ENCODE results near the gene P4HA2. TPM values are rescaled to one million over a fixed set of nuclear protein-coding genes. Genes with fewer than 3 reads are reported as not detected.

Gene P4HA2
- total RNA-seq, 4 donors from 2014 or later: 15.9 to 26.9 (median 22.8) TPM

DNA sequence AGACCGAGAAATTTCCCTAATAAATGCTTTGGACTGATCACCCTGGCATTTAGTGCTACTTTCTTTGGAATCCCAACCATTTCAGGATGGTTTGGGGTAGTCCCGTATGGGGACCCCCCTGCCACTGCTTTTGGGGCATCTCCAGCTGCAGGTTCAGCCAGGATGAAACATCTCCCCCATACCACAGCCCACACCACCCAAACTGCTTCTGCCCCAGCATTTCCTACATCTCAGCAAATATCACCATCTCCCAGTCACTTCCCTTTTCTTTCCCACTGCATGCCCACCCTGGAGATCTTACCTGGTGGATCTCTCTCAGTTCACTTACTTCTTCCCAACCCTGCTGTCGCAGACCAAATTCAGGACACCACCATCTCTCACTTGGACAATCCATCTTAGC is 4.8 kb upstream of the P4HA2 start:
- TF ChIP-seq EP300 (IDR thresholded peaks at IDR 0.05) (no peak), POLR2A (IDR thresholded peaks at IDR 0.05) (no peak)
- TF ChIP-seq, protein P1, sequence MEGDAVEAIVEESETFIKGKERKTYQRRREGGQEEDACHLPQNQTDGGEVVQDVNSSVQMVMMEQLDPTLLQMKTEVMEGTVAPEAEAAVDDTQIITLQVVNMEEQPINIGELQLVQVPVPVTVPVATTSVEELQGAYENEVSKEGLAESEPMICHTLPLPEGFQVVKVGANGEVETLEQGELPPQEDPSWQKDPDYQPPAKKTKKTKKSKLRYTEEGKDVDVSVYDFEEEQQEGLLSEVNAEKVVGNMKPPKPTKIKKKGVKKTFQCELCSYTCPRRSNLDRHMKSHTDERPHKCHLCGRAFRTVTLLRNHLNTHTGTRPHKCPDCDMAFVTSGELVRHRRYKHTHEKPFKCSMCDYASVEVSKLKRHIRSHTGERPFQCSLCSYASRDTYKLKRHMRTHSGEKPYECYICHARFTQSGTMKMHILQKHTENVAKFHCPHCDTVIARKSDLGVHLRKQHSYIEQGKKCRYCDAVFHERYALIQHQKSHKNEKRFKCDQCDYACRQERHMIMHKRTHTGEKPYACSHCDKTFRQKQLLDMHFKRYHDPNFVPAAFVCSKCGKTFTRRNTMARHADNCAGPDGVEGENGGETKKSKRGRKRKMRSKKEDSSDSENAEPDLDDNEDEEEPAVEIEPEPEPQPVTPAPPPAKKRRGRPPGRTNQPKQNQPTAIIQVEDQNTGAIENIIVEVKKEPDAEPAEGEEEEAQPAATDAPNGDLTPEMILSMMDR (IDR thresholded peaks at IDR 0.05): no peak
- Histone ChIP-seq H3K4me3 (no peak overlapping the region), H3K36me3 (no peaks in the 10 kb centered on the region), H3K27ac (no peak overlapping the region), H3K9me3 (no peaks in the 10 kb centered on the region), H3K4me1 (peaks cover 0 to 9% (median 2%) of the 10 kb centered on the region in 4 donors), H3K27me3 (no peaks in the 10 kb centered on the region)
- WGBS, 2 donors: 80 to 81% methylated on average over 3 of the region's 3 CpGs
- DNase-seq (ENCODE audit: low spot score in 2 of 2): no peak

DNA sequence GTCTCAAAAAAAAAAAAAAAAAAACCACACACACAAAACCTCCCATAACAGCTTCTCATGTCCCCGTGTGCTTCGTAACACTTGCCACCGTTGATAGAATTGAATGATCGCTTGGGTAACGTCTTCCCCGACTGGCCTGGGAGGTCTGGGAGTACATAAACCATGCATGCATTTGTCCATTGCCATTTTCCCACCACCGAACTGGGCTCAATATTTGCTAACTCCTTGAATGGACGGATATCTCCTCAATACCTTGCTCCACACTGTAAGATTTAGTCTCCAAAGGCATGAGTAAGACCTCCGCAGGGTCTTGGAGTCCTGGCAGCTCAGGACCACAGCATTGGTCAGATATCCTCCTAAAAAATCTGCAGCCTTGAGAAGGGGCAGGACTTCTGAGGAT is 3.2 kb upstream of the P4HA2 start:
- H3K4me3 ChIP-seq: no peak overlapping the region
- WGBS, 2 donors: 92% methylated on average over 9 of the region's 9 CpGs
- H3K27me3 ChIP-seq: no peaks in the 10 kb centered on the region
- H3K4me1 ChIP-seq: peaks cover 0 to 23% (median 6%) of the 10 kb centered on the region in 4 donors
- no peaks in the 10 kb centered on the region for H3K9me3 ChIP-seq
- no peaks in the 10 kb centered on the region for H3K36me3 ChIP-seq
- no peak for TF ChIP-seq EP300 (IDR thresholded peaks at IDR 0.05)
- TF ChIP-seq POLR2A (IDR thresholded peaks at IDR 0.05): no peak
- TF ChIP-seq, protein P1 (IDR thresholded peaks at IDR 0.05): no peak
- no peak overlapping the region for H3K27ac ChIP-seq
- DNase-seq (ENCODE audit: low spot score in 2 of 2): no peak

DNA sequence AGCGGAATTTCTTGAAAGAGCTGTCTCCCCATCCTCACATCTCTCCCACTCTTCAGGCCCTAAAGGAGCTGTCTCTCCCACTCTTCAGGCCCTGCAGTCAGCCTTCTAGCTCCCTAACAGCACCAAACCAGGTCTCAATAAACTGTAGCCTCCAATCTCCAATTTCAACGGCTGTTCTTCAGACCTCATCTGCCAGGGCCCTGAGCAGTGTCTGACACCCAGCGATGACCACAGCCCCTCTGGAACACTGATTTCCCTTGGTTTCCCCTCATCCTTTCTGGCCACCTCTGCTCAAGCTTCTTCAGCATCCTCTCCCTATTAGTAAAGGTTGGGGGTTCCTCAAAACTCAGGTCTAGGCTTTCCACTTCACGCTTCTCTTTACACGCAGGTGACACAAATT is 1.6 kb upstream of the P4HA2 start:
- H3K9me3 ChIP-seq: no peaks in the 10 kb centered on the region
- TF ChIP-seq POLR2A (IDR thresholded peaks at IDR 0.05) (no peak), EP300 (IDR thresholded peaks at IDR 0.05) (no peak)
- TF ChIP-seq, protein P1 (IDR thresholded peaks at IDR 0.05): no peak
- 93 to 94% methylated on average over 5 of the region's 5 CpGs for WGBS, 2 donors
- no peaks in the 10 kb centered on the region for H3K36me3 ChIP-seq
- peak overlapping the region in 2 of 4 donors; percentile 94 to 95 for H3K27ac ChIP-seq
- no peak for DNase-seq (ENCODE audit: low spot score in 2 of 2)
- no peaks in the 10 kb centered on the region for H3K27me3 ChIP-seq
- no peak overlapping the region for H3K4me3 ChIP-seq
- H3K4me1 ChIP-seq: peaks cover 0 to 40% (median 20%) of the 10 kb centered on the region in 4 donors

DNA sequence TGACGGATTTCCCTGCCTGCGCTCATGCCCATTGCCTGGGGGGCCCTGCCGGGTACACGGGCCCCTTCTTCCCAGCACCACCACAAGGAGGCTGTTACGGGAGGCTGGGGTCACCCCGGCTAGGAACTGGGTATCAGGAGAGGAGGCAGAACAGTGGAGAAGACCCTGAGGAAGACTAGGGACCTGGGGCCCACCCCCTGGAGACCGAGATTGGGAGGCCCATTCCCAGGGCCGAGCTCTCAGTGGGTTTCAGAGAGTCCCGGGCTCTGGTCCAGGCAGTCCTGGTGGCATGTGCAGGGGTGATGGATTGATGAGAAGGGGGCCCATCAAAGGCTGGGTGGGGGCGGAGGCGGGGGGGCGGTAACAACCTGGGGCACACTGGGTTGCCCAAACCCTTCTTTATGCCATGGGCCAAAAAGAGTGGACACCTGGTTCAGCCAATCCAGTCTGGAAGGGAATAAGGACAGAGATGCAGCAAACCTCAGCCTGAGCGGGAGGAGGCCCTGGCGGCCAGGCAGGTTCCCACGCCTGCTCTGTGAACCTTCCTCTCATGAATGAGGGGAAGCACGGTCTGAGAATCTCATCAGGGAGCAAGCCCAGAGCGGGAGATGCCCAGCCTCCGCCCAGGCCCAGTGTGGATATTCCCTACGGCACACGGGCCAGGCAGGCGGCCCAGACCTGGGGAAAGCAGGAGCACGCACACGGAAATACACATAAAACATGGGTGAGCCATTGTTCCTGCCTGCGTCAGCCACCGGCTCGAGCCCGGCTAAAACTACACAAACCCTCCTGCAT is 785 bp upstream of the P4HA2 start:
- no peak for DNase-seq (ENCODE audit: low spot score in 2 of 2)
- TF ChIP-seq, protein P1 (IDR thresholded peaks at IDR 0.05): no peak
- no peak for TF ChIP-seq POLR2A (IDR thresholded peaks at IDR 0.05)
- TF ChIP-seq EP300 (IDR thresholded peaks at IDR 0.05): no peak
- Histone ChIP-seq H3K36me3 (no peaks in the 10 kb centered on the region), H3K27ac (peak overlapping the region; percentile 84 to 95 (median 91)), H3K27me3 (no peaks in the 10 kb centered on the region), H3K4me1 (peaks cover 0 to 47% (median 23%) of the 10 kb centered on the region in 4 donors), H3K4me3 (peak overlapping the region; percentile 39 to 89 (median 70)), H3K9me3 (no peaks in the 10 kb centered on the region)
- 66 to 70% methylated on average over 25 to 26 of the region's 27 CpGs for WGBS, 2 donors

DNA sequence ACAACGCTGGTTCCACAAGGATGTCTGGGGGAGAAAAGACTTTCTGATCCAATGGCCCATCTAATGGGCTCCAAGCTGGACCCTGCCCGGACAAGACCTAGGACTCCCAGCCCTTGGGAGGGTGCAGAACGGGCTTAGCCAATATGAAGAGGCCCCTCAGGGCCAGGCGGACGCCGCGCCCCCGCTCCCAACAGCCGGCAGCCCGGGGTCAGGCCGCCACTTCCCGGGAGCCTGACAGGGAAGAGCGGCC is 493 bp downstream of the P4HA2 start:
- Histone ChIP-seq H3K36me3 (no peaks in the 10 kb centered on the region), H3K4me1 (peaks cover 0 to 60% (median 28%) of the 10 kb centered on the region in 4 donors), H3K4me3 (peak overlapping the region; percentile 39 to 89 (median 70)), H3K9me3 (no peaks in the 10 kb centered on the region), H3K27ac (peak overlapping the region; percentile 84 to 95 (median 91)), H3K27me3 (no peaks in the 10 kb centered on the region)
- no peak for DNase-seq (ENCODE audit: low spot score in 2 of 2)
- TF ChIP-seq EP300 (IDR thresholded peaks at IDR 0.05) (no peak), POLR2A (IDR thresholded peaks at IDR 0.05) (no peak)
- TF ChIP-seq, protein P1 (IDR thresholded peaks at IDR 0.05): no peak
- 2 to 29% methylated on average over 1 to 11 of the region's 13 CpGs for WGBS, 2 donors
